GM21717 (cell line): Measurements from ENCODE around the gene TREH.
"Not testable (repeated sequence)": the region's sequence is repeated elsewhere in the genome, so short reads cannot be mapped to it uniquely, and the experiment has no call there.

ENCODE experiments used
- ATAC-seq: cut with Tn5 transposase; IDR thresholded peaks from one replicate; pipeline ENCODE4 v1.9.1; 2021; ENCODE audit warnings: mild to moderate bottlenecking, moderate library complexity; ENCODE audit not compliant: unreplicated experiment

The TREH gene

GRCh38 chr11:118697346-118697745 lies 17.9 kb upstream of the TREH start:
- ATAC-seq, result no peak

GRCh38 chr11:118696673-118697226 lies 17.3 kb upstream of the TREH start:
- ATAC-seq, result no peak

DNA sequence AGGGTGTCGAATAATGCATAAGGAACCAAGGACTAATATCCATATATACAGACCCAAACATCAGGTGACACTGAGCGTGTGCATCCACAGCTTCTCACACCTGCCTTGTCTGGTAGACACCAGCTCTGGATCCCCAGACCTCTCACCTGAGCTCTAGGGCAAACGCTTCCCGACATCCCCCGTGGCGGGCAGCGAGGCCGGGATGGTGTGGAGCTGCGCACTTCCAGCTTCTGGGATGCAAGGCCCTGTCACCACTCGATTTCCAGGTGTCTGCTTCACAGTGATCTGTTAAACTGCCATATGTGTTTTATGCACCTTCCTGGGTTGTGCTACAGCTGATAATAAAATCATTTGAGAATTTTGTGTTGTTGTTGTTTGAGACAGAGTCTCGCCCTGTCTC lies 15.3 kb upstream of the TREH start:
- ATAC-seq, result no peak

GRCh38 chr11:118694185-118694584 lies 14.7 kb upstream of the TREH start:
- no peak for ATAC-seq

- no peak for ATAC-seq
These were observed 12.7 kb upstream of the TREH start for GRCh38 chr11:118691926-118692830.

- ATAC-seq, result no peak
These were observed 11.3 kb upstream of the TREH start for GRCh38 chr11:118690553-118691304.

DNA sequence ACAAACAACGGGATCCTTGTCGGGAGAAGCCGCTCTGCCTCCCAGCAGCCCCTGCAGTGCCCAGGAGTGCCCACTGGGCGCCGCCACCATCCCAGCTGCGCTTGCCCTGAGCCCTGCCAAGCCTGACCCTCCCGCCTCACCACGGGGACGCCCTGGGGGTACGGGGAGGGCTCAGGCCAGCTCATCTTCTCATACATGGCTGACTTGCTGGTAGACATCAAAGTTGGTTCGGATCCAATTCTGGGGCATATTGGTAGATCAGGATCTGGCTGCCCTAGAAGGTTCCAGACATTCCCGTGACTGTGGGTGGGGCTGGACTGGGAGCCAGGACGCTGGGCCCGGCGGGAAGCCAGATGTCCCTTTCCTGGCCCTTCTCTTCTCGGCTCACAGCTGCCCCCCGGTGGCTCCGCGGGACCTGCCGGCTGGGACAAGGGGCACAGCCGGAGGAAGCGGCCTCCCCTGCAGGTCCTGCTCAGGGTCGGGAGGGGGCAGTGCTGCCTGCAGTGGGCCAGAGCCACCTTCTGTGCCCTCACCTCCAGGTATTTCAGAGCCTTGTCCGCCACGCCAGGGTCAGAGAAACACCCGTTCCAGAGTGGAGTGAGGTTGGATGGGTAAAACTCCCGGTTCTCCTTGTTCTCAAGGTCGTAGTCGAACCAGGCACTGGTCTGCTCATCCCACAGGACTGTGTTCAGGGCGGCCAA lies 10.6 kb upstream of the TREH start:
- ATAC-seq, result peak; percentile 61

DNA sequence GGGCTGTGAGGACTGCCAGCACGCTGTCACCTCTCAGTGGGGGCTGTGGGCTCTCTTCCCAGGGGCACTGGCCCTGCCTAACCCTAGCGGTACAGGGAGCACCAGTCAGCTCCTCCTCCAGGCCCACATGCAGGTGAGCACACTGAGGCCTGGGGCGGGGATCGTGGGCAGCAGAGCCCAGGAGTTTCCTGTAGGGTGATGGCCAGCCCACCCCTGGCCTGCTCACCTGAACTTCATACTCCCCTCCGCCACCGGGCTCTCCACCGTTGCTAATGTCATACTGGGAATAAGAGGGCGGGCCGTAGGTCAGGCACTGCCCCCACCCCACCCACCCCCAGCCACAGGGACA lies 10.0 kb upstream of the TREH start:
- no peak for ATAC-seq

DNA sequence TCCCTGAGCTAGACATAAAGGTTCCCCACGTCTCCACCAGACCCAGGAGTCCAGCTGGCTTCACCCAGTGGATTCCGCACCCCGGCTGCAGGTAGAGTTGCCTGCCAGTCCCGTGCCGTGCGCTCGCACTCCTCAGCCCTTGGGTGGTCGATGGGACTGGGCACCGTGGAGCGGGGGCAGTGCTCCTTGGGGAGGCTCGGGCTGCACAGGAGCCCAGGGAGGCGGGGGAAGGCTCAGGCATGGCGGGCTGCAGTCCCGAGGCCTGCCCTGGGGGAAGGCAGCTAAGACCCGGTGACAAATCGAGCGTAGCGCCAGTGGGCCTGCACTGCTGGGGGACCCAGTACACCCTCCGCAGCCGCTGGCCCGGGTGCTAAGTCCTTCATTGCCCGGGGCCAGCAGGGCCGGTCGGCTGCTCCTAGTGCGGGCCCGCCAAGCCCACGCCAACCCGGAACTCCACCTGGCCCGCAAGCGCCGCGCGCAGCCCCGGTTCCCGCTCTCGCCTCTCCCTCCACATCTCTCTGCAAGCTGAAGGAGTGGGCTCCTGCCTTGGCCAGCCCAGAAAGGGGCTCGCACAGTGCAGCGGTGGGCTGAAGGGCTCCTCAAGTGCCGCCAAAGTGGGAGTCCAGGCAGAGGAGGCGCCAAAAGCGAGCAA lies 9.5 kb upstream of the TREH start:
- no peak for ATAC-seq

- not testable (repeated sequence) for ATAC-seq
These were observed 8.9 kb upstream of the TREH start for GRCh38 chr11:118688339-118688738.

- ATAC-seq, result no peak
These were observed 8.5 kb upstream of the TREH start for GRCh38 chr11:118687906-118688305.

DNA sequence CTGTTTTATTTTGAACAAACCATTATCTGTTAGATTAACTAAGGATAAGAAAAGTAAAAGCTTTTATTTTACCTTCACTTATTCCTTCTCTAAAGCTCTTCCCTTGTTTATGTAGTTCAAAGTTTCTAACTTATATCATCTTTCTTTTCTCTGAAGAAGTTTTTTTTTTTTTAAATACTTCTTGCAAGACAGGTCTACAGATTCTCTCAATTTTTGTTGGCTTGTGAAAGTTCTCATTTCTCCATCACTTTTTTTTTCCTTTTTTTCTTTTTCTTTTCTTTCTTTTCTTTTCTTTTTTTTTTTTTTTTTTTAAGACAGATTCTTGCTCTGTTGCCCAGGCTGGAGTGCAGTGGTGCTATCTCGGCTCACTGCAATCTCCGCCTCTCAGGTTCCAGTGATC lies 4.7 kb upstream of the TREH start:
- ATAC-seq, result no peak

DNA sequence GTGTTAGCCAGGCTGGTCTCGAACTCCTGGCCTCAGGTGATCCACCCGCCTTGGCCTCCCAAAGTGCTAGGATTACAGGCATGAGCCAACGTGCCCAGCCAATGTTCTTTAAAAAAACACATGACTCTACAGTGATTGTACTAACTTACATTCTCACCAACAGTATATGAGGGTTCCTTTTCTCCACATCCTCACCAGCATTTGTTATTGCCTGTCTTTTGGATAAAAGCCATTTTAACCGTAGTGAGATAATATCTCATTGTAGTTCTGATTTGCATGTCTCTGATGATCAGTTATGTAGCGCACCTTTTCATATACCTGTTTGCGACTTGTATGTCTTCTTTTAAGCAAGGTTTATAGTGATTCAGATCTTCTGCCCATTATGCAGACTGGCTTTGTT lies 3.5 kb upstream of the TREH start:
- ATAC-seq, result not testable (repeated sequence)

- no peak for ATAC-seq
These were observed 2.9 kb upstream of the TREH start for GRCh38 chr11:118682372-118682771.

DNA sequence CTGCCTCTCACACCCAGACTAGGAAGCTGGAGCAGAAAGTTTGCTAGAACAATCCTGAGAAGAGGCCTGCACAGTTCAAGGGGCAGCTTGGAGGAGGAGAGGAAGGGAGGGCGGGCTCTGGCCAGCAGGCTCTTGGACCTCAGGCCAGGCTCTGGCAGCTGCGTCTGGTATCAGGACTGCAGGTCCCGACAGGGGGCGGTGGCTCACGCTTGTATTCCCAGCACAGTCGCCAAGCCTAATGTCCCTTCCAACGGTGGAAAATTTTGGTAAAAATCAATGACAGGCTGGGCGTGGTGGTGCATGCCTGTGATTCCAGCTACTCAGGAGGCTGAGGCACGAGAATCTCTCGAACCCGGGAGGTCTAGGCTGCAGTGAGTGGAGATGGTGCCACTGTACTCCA lies 542 bp downstream of the TREH start:
- ATAC-seq, result not testable (repeated sequence)

DNA sequence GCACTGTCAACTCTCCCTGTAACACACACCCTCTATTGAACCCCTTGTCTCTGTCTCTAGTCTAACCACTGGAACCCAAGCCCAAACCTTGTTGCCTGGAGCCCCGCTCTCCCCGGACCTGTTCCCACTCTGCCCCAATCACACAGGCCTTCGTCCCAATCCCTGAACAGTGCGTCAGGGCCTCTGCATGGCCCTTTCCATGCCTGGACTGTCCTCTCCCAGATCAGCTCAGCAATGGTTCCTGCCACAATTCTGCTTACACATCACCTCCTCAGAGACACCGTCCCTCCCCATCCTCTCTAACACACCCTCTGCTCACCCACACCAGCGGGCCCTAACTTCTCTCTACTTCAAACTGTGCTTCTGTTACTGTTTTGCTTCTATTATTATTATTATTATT lies 1.5 kb downstream of the TREH start:
- ATAC-seq, result no peak

DNA sequence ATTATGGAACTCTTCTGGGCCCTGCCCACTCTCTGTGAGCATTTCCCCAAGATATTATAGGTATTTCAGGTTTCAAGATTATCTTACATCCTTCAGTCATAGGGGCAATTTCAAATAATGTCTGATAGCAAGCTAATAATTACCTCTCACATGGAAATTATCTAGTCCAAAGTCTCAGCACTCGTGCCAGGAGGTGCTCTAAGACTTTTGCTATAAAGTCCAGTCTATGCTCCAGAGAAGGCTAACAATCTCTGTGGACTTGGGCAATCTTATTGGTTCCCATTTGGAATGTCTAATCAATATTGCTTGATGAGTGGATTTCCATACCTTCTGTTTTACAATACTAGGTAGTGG lies 5.4 kb downstream of the TREH start:
- ATAC-seq, result no peak

DNA sequence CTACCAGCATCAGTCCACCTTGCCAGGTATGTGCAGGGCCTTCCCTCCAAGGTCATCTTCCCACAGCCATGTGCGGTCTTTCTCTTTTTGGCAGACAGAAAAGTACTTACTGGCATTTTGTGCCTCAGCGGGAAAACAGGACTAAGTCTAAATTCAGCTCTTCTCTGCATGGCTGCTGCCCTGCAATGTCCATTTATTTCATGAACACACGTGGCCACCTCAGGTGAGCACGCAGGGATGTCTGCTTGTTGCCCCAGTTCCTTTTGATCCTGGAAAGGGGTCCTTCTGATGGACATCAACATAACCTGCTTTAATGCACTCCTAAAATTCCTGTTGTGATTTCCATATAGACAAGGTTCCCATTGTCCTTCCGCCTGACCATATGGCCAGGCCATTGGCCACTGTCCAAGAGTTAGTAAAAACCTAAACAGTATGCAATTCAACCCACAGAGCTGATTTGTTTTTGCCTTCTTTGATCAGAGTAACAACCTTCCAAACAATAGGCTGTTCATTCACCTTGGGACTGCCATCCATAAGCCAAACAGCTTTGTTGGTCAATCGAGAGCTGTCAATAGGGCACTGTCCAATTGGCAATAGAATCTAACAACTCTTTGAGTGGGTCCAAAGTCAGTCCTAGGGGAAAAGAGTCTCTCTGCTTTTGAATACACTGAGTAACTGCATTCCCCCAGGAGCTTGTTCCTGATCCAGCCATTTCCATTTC lies 5.9 kb downstream of the TREH start:
- ATAC-seq, result no peak

DNA sequence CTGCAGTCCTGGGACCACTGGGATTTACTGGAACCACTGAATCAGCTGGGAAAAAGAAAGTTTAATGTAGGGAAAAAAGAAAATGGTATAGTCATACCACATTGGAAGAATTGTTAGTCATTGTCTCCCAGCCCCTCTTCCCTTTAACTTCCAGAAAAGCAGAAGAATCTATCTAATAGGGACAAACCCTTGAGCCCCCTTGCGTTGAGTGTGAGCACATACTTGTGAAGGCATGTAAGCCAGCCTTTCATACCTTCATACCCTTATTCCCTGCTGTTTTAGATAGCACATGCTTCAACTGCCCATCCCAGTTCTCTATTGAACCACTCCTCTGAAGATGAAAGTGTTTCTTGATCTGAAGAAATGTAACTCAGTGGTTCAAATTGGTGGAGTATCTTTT lies 6.6 kb downstream of the TREH start:
- no peak for ATAC-seq

DNA sequence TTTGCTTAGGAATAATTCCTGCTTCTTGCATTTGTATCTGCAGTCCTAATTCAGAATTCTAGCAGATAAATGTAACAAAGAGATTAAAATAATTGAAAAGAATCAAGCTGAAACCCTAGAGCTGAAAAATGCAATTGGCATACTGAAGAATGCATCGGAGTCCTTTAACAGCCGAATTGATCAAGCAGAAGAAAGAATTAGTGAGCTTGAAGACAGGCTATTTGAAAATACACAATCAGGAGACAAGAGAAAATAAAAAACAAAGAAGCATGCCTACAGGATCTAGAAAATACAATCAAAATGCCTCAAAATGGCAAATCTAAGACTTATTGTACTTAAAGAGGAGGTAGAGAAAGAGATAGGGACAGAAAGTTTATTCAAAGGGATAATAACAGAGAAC lies 8.2 kb downstream of the TREH start:
- ATAC-seq, result no peak
